ENCODE measurements around the gene FAM13A.
"Not testable (repeated sequence)": the region's sequence is repeated elsewhere in the genome, so short reads cannot be mapped to it uniquely, and the experiment has no call there.

The FAM13A gene

GRCh38 chr4:89001647-89002445 lies 55.1 kb downstream of the FAM13A start:
- in situ Hi-C loops (cut with HindIII; ENCODE audit: low sequenced_read_pairs), result loop anchor here (25.0 kb wide), 1 partner anchor 190 kb away; no protein-coding TSS in a partner anchor

- in situ Hi-C loops (cut with HindIII; ENCODE audit: low sequenced_read_pairs), result loop anchor here (25.0 kb wide), 1 partner anchor 189 kb away; no protein-coding TSS in a partner anchor
Observed at GRCh38 chr4:89000844-89001360, 56.1 kb downstream of the FAM13A start.

GRCh38 chr4:89000382-89000781 lies 56.6 kb downstream of the FAM13A start:
- in situ Hi-C loops (cut with HindIII; ENCODE audit: low sequenced_read_pairs), result loop anchor here (25.0 kb wide), 1 partner anchor 188 kb away; no protein-coding TSS in a partner anchor

- in situ Hi-C loops (cut with HindIII; ENCODE audit: low sequenced_read_pairs), result no loop called here
Observed at GRCh38 chr4:88999392-88999930, 57.5 kb downstream of the FAM13A start.

DNA sequence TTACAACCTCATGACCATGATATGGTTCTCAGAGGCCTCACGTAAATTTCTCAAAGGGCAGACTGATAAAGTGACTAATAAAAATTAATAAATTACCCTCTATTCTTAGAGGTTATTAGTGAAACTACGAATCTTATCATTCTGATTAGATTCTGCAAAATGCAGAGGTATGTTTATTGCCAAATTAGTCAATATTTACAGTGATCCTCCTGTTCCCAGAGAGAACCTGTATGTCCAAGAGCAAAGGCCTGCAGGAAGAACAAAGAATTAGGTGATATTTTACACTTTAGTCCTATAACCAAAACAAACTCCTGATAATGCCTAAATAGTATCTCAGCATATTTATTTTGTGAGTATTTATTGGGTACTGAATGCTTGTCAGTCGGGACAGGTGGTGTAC lies 58.1 kb downstream of the FAM13A start:
- in situ Hi-C loops (cut with HindIII; ENCODE audit: low sequenced_read_pairs), result no loop called here

- in situ Hi-C loops (cut with HindIII; ENCODE audit: low sequenced_read_pairs), result no loop called here
Observed at GRCh38 chr4:88998001-88998400, 59.0 kb downstream of the FAM13A start.

- in situ Hi-C loops (cut with HindIII; ENCODE audit: low sequenced_read_pairs), result no loop called here
Observed at GRCh38 chr4:88995874-88996273, 61.1 kb downstream of the FAM13A start.

DNA sequence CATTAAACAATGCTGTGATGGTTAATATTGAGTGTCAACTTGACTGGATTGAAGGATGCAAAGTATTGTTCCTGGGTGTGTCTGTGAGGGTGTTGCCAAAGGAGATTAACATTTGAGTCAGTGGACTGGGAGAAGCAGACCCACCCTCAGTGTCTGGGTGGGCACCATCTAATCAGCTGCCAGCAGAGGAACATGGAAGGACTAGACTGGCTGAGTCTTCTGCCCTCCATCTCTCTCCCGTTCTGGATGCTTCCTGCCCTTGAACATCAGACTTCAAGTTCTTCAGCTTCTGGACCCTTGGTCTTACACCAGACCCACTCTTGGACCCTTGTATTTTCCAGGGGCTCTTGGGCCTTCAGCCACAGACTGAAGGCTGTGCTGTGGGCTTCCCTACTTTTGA lies 61.7 kb downstream of the FAM13A start:
- in situ Hi-C loops (cut with HindIII; ENCODE audit: low sequenced_read_pairs), result not testable (repeated sequence)

- in situ Hi-C loops (cut with HindIII; ENCODE audit: low sequenced_read_pairs), result no loop called here
Observed at GRCh38 chr4:88993246-88993645, 63.7 kb downstream of the FAM13A start.

GRCh38 chr4:88991746-88992145 lies 65.2 kb downstream of the FAM13A start:
- in situ Hi-C loops (cut with HindIII; ENCODE audit: low sequenced_read_pairs), result no loop called here

DNA sequence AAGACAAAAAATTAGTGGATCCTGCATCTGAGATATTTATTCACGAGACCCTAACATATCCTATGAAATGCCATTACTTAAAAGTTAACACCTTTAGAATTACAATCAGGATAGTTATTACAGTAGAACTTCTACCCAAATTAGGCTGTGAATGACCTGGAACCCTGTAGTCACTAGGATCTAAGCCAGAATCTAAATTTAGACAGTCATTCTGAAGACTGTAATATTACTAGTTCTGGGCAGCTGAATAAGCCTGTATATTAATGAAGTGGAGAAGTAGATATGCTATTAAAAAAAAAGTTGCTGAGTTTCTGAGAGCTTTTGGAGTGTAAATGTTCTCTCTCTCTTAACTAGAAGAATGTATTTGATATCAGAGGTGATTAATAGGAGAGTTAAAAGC lies 67.0 kb downstream of the FAM13A start:
- in situ Hi-C loops (cut with HindIII; ENCODE audit: low sequenced_read_pairs), result no loop called here

- in situ Hi-C loops (cut with HindIII; ENCODE audit: low sequenced_read_pairs), result no loop called here
Observed at GRCh38 chr4:88985088-88985773, 71.8 kb downstream of the FAM13A start.

DNA sequence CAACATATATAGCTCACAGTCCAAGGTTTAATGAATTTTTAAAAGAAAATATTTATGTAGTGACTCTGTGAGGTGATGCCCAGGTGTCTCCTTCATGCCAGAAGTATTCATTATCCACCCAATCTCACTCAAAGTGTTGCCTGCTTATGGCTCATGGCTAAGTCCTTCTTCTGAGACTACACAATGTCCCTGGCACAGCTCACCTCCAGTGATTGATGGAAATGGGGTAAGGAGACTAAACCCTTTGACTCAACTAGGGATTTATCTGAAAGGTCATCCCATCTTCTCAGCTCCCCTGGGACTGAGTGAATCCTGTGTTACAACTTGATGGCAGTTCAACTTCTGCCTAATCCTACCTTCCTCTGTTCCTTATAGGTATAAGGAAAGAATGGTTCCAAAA lies 74.2 kb downstream of the FAM13A start:
- in situ Hi-C loops (cut with HindIII; ENCODE audit: low sequenced_read_pairs), result no loop called here

GRCh38 chr4:88981993-88982392 lies 75.0 kb downstream of the FAM13A start:
- in situ Hi-C loops (cut with HindIII; ENCODE audit: low sequenced_read_pairs), result no loop called here

GRCh38 chr4:88981556-88981955 lies 75.4 kb downstream of the FAM13A start:
- in situ Hi-C loops (cut with HindIII; ENCODE audit: low sequenced_read_pairs), result no loop called here

DNA sequence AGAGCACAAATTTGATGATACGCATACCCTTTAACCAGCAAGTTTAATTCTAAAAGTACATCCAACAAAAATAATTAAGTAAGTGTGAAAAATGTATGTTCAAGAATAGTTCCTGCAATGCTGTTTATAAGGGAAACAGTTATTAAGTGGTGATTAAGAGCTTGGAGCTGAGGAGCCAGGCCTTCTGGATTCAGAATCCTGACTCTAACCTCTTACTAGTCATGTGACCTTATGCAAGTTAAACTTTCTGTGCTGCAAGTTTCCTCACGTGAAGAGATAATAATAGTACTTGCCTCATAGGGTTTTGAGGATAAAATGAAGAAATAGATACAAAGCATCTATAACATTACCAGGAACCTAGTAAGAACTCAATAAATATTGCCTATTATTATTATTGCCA lies 77.7 kb downstream of the FAM13A start:
- in situ Hi-C loops (cut with HindIII; ENCODE audit: low sequenced_read_pairs), result no loop called here

DNA sequence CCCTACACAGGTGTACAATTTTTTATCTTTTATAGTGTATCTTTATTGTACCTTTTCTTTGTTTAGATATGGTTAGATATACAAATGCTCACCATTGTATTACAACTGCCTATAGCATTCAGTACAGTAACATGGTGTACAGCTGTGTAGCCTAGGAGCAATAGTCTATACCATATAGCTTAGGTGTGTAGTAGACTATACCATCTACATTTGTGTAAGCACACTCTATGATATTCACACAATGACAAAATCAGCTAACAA lies 80.3 kb downstream of the FAM13A start:
- in situ Hi-C loops (cut with HindIII; ENCODE audit: low sequenced_read_pairs), result no loop called here

- in situ Hi-C loops (cut with HindIII; ENCODE audit: low sequenced_read_pairs), result no loop called here
Observed at GRCh38 chr4:88975958-88976774, 80.8 kb downstream of the FAM13A start.

GRCh38 chr4:88971536-88971935 lies 85.4 kb downstream of the FAM13A start:
- in situ Hi-C loops (cut with HindIII; ENCODE audit: low sequenced_read_pairs), result no loop called here

GRCh38 chr4:88969746-88970145 lies 87.2 kb downstream of the FAM13A start:
- in situ Hi-C loops (cut with HindIII; ENCODE audit: low sequenced_read_pairs), result no loop called here

DNA sequence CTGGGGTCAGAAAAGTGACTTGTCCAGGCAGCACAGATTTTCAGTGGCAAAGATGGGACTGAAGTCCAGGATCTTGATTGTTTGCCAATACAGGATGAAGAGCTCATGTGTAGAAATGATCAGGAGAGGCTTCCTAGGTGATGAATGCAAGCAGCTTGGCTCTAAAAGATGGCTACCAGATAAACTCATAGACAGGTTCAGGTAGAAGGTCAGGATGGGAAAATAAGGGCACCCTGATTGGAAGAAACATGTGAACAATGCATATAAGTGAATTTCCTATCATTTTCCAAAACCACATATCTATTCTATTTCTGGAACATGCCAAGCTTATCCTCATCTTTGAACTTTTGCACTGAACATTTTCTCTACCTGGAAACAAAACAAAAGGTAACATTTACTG lies 87.7 kb downstream of the FAM13A start:
- in situ Hi-C loops (cut with HindIII; ENCODE audit: low sequenced_read_pairs), result no loop called here

Measured in DLD1 (cell line).